T-helper 1 cell treated with Interleukin-12 subunit alpha and Interleukin-12 subunit beta and Interleukin-4 antibody, amounts not matched to agents 30 μg/mL and 1 μg/mL, for 36 hours (primary cell): ENCODE measurements around the gene TMCC2.
A peak's percentile ranks its signal among the peaks of the same experiment; 100 is the strongest.

Experiments used
- H3K27ac Mint-ChIP-seq: one replicate; pipeline ENCODE4 v1.8.0; 2021; ENCODE audit warnings: mild to moderate bottlenecking, mixed read lengths
- H3K27me3 Mint-ChIP-seq: one replicate; pipeline ENCODE4 v1.8.0; 2021; ENCODE audit warnings: low read depth, mixed read lengths
- H3K36me3 Mint-ChIP-seq: one replicate; pipeline ENCODE4 v1.8.0; 2021; ENCODE audit warnings: low read depth, mixed read lengths
- H3K4me1 Mint-ChIP-seq: one replicate; pipeline ENCODE4 v1.8.0; 2021; ENCODE audit warnings: low read depth, mixed read lengths
- H3K4me3 Mint-ChIP-seq: one replicate; pipeline ENCODE4 v1.8.0; 2021; ENCODE audit warnings: mild to moderate bottlenecking, moderate library complexity, mixed read lengths
- H3K9me3 Mint-ChIP-seq: one replicate; pipeline ENCODE4 v1.8.0; 2021; ENCODE audit warnings: mixed read lengths

Gene TMCC2

GRCh38 chr1:205199090-205199930, 28.4 kb upstream of the TMCC2 start:
- H3K36me3 Mint-ChIP-seq: peaks cover 17% of the 10 kb centered on the region
- H3K9me3 Mint-ChIP-seq: no peaks in the 10 kb centered on the region
- H3K4me1 Mint-ChIP-seq: peaks cover 38% of the 10 kb centered on the region
- H3K27me3 Mint-ChIP-seq: no peaks in the 10 kb centered on the region
- peak overlapping the region; percentile 78 for H3K27ac Mint-ChIP-seq
- H3K4me3 Mint-ChIP-seq: peak overlapping the region; percentile 56

GRCh38 chr1:205199931-205200299, 27.8 kb upstream of the TMCC2 start:
- Mint-ChIP-seq H3K27ac (peak overlapping the region; percentile 78), H3K27me3 (no peaks in the 10 kb centered on the region), H3K4me3 (peak overlapping the region; percentile 56), H3K9me3 (no peaks in the 10 kb centered on the region), H3K4me1 (peaks cover 42% of the 10 kb centered on the region), H3K36me3 (peaks cover 17% of the 10 kb centered on the region)

GRCh38 chr1:205204552-205204951, 23.2 kb upstream of the TMCC2 start:
- H3K27me3 Mint-ChIP-seq: no peaks in the 10 kb centered on the region
- peaks cover 27% of the 10 kb centered on the region for H3K4me1 Mint-ChIP-seq
- H3K4me3 Mint-ChIP-seq: no peak overlapping the region
- H3K27ac Mint-ChIP-seq: no peak overlapping the region
- peaks cover 1% of the 10 kb centered on the region for H3K36me3 Mint-ChIP-seq
- H3K9me3 Mint-ChIP-seq: no peaks in the 10 kb centered on the region

GRCh38 chr1:205205055-205205454, 22.7 kb upstream of the TMCC2 start:
- Mint-ChIP-seq H3K9me3 (no peaks in the 10 kb centered on the region), H3K4me1 (peaks cover 24% of the 10 kb centered on the region), H3K4me3 (no peak overlapping the region), H3K27ac (no peak overlapping the region), H3K36me3 (peaks cover 1% of the 10 kb centered on the region), H3K27me3 (no peaks in the 10 kb centered on the region)

GRCh38 chr1:205208811-205209210, 18.9 kb upstream of the TMCC2 start:
- Mint-ChIP-seq H3K4me1 (peaks cover 30% of the 10 kb centered on the region), H3K9me3 (no peaks in the 10 kb centered on the region), H3K27me3 (no peaks in the 10 kb centered on the region), H3K36me3 (peaks cover 1% of the 10 kb centered on the region), H3K27ac (no peak overlapping the region), H3K4me3 (no peak overlapping the region)

GRCh38 chr1:205210756-205211168, 17.0 kb upstream of the TMCC2 start:
- Mint-ChIP-seq H3K27me3 (no peaks in the 10 kb centered on the region), H3K9me3 (no peaks in the 10 kb centered on the region), H3K4me3 (peak overlapping the region; percentile 96), H3K27ac (peak overlapping the region; percentile 78), H3K36me3 (peaks cover 1% of the 10 kb centered on the region), H3K4me1 (peaks cover 33% of the 10 kb centered on the region)

GRCh38 chr1:205211169-205211838, 16.4 kb upstream of the TMCC2 start, which contains the start of gene DSTYK:
TSS of gene DSTYK (minus strand) at chr1:205211702. CDS start at chr1:205211535, 167 bp downstream.
- Mint-ChIP-seq H3K4me3 (peak within 1 kb of the TSS; percentile 96), H3K9me3 (no peaks in the 10 kb centered on the region), H3K27ac (peak within 1 kb of the TSS; percentile 98), H3K4me1 (peaks cover 33% of the 10 kb centered on the region), H3K27me3 (no peaks in the 10 kb centered on the region), H3K36me3 (peaks cover 1% of the 10 kb centered on the region)

GRCh38 chr1:205211839-205212536, 15.8 kb upstream of the TMCC2 start:
- peaks cover 1% of the 10 kb centered on the region for H3K36me3 Mint-ChIP-seq
- peaks cover 32% of the 10 kb centered on the region for H3K4me1 Mint-ChIP-seq
- no peaks in the 10 kb centered on the region for H3K9me3 Mint-ChIP-seq
- H3K27ac Mint-ChIP-seq: peak overlapping the region; percentile 98
- H3K27me3 Mint-ChIP-seq: peaks cover under 1% of the 10 kb centered on the region
- H3K4me3 Mint-ChIP-seq: peak overlapping the region; percentile 96

GRCh38 chr1:205214756-205215155, 13.0 kb upstream of the TMCC2 start:
- H3K4me1 Mint-ChIP-seq: peaks cover 29% of the 10 kb centered on the region
- no peak overlapping the region for H3K27ac Mint-ChIP-seq
- H3K4me3 Mint-ChIP-seq: peak overlapping the region; percentile 21
- H3K27me3 Mint-ChIP-seq: peaks cover 6% of the 10 kb centered on the region
- no peaks in the 10 kb centered on the region for H3K9me3 Mint-ChIP-seq
- peaks cover 1% of the 10 kb centered on the region for H3K36me3 Mint-ChIP-seq

GRCh38 chr1:205216588-205216987, 11.2 kb upstream of the TMCC2 start:
- H3K4me3 Mint-ChIP-seq: no peak overlapping the region
- peaks cover 20% of the 10 kb centered on the region for H3K4me1 Mint-ChIP-seq
- H3K27ac Mint-ChIP-seq: no peak overlapping the region

GRCh38 chr1:205217418-205217817, 10.3 kb upstream of the TMCC2 start:
- Mint-ChIP-seq H3K27ac (no peak overlapping the region), H3K36me3 (no peaks in the 10 kb centered on the region), H3K27me3 (peaks cover 6% of the 10 kb centered on the region), H3K4me3 (no peak overlapping the region), H3K4me1 (peaks cover 12% of the 10 kb centered on the region), H3K9me3 (no peaks in the 10 kb centered on the region)

More at GRCh38 chr1:205216588-205216987, 11.2 kb upstream of the TMCC2 start:
- H3K27me3 Mint-ChIP-seq: peaks cover 6% of the 10 kb centered on the region
- no peaks in the 10 kb centered on the region for H3K36me3 Mint-ChIP-seq
- H3K9me3 Mint-ChIP-seq: no peaks in the 10 kb centered on the region

- Mint-ChIP-seq H3K4me1 (peaks cover 2% of the 10 kb centered on the region), H3K9me3 (no peaks in the 10 kb centered on the region), H3K4me3 (no peak overlapping the region), H3K36me3 (no peaks in the 10 kb centered on the region), H3K27me3 (peaks cover 21% of the 10 kb centered on the region), H3K27ac (no peak overlapping the region)
Measured at GRCh38 chr1:205220421-205220820, 7.3 kb upstream of the TMCC2 start.

- H3K9me3 Mint-ChIP-seq: no peaks in the 10 kb centered on the region
- peaks cover 20% of the 10 kb centered on the region for H3K4me1 Mint-ChIP-seq
- no peak overlapping the region for H3K4me3 Mint-ChIP-seq
- no peak overlapping the region for H3K27ac Mint-ChIP-seq
- peaks cover 40% of the 10 kb centered on the region for H3K27me3 Mint-ChIP-seq
- H3K36me3 Mint-ChIP-seq: no peaks in the 10 kb centered on the region
Measured at GRCh38 chr1:205224736-205225135, 3.0 kb upstream of the TMCC2 start.

- H3K4me3 Mint-ChIP-seq: peak overlapping the region; percentile 35
- peaks cover 40% of the 10 kb centered on the region for H3K27me3 Mint-ChIP-seq
Measured at GRCh38 chr1:205225901-205226765, 1.6 kb upstream of the TMCC2 start.

More at GRCh38 chr1:205225901-205226765, 1.6 kb upstream of the TMCC2 start:
- peaks cover 30% of the 10 kb centered on the region for H3K4me1 Mint-ChIP-seq
- no peaks in the 10 kb centered on the region for H3K36me3 Mint-ChIP-seq
- H3K9me3 Mint-ChIP-seq: no peaks in the 10 kb centered on the region
- H3K27ac Mint-ChIP-seq: no peak overlapping the region
